GOT3 (cell line): Measurements from ENCODE around the gene VPS35L.

Experiments
- DNase-seq: peaks from one replicate; lab custom pipeline; 2025; ENCODE audit warnings: mixed read lengths; lab: John Stamatoyannopoulos, UW

VPS35L gene

GRCh38 chr16:19694989-19695388, 139.5 kb downstream of the VPS35L start:
- DNase-seq, result no peak

DNA sequence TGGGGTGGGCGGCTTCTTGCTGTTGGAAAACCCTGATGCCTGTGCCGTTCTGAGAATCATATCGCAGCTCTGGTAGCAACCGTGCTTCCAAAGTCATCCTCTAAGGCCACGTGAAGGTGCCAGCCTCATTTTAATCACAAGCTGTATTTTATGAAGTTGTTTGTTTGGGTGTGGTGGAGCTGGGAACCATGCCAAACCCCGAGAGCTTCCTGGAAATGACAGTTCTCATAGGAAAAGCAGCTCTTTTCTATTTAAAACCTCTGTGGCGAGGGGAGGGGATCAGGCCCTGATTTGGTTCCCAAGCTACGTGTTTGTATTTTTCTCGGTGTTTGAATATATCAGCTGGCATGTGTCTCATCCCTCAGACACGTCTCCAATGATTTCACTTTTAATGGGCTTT, 140.8 kb downstream of the VPS35L start:
- no peak for DNase-seq

GRCh38 chr16:19696961-19697360, 141.5 kb downstream of the VPS35L start:
- DNase-seq, result no peak

- no peak for DNase-seq
Observed at GRCh38 chr16:19697756-19698318, 142.3 kb downstream of the VPS35L start.

GRCh38 chr16:19698480-19699465, 143.3 kb downstream of the VPS35L start:
- DNase-seq, result no peak

DNA sequence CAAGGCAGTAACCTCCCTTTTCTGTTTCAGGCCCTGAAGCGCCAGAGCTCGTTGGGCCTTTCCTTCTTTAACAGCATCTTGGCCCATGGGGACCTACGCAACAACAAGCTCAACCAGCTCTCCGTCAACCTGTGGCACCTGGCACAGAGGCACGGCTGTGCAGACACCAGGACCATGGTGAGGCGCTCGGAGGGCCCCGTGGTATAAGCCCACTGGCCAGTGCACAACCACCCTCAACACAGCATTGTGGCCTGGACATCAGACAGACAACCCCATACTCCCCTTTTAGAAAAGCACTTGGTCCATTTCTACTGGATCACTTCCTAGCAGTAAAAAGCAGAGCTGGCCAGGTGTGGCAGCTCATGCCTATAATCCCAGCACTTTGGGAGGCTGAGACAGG, 144.0 kb downstream of the VPS35L start:
- no peak for DNase-seq

GRCh38 chr16:19700319-19700781, 144.8 kb downstream of the VPS35L start:
- no peak for DNase-seq

- DNase-seq, result no peak
Observed at GRCh38 chr16:19701091-19701490, 145.6 kb downstream of the VPS35L start.

DNA sequence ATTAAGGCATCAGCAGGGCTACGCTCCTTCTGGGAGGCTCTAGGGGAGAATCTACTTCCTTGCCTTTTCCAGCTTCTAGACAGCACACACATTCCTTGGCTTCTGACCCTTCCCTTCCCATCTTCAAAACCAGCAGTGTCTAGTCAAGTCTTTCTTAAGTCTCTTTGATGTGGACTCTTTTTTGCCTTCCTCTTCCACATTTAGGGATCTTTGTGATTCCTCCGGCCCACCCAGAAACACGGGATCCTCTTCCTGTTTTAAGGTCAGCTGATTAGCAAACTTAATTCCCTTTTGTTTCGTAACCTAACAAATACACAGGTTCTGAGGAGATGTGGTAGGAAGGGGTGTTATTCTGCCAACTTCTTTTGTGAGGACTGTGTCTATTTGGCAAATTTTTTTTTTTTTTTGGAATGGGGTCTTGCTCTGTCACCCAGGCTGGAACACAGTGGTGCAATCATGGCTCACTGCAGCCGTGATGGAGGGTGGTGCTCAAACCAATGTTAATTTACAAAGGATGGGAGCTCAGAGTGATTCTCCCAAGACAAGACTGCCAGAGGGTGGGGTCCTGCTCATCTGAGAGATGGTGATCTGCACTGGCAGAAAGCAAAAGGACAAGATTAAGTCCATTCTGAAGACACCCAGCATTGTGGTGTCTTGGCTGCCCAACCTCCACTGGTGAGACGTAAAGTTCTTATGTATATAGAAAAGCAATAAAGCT, 147.8 kb downstream of the VPS35L start:
- no peak for DNase-seq

- no peak for DNase-seq
Observed at GRCh38 chr16:19704321-19705145, 149.0 kb downstream of the VPS35L start.

DNA sequence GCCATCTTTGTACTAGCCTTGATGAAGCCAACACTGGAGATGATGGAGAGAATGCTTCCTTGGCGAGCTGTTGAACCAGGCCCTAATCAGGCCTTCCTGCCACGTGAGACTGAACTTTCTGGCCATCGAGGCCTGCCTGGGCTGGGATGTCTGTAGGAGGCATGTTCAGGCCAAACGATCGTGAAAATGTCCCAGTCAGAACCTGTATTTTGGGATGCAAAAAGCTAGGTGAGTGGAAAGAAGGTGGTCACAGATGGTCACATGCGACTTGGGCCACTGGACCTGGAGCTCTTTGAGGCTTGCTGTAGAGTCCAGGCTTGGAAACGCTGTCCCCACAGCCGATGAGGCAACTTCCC, 149.6 kb downstream of the VPS35L start:
- no peak for DNase-seq

GRCh38 chr16:19705843-19706242, 150.3 kb downstream of the VPS35L start:
- DNase-seq, result no peak

GRCh38 chr16:19706846-19707245, 151.3 kb downstream of the VPS35L start:
- no peak for DNase-seq

GRCh38 chr16:19707569-19708295, 152.2 kb downstream of the VPS35L start:
- DNase-seq, result no peak

DNA sequence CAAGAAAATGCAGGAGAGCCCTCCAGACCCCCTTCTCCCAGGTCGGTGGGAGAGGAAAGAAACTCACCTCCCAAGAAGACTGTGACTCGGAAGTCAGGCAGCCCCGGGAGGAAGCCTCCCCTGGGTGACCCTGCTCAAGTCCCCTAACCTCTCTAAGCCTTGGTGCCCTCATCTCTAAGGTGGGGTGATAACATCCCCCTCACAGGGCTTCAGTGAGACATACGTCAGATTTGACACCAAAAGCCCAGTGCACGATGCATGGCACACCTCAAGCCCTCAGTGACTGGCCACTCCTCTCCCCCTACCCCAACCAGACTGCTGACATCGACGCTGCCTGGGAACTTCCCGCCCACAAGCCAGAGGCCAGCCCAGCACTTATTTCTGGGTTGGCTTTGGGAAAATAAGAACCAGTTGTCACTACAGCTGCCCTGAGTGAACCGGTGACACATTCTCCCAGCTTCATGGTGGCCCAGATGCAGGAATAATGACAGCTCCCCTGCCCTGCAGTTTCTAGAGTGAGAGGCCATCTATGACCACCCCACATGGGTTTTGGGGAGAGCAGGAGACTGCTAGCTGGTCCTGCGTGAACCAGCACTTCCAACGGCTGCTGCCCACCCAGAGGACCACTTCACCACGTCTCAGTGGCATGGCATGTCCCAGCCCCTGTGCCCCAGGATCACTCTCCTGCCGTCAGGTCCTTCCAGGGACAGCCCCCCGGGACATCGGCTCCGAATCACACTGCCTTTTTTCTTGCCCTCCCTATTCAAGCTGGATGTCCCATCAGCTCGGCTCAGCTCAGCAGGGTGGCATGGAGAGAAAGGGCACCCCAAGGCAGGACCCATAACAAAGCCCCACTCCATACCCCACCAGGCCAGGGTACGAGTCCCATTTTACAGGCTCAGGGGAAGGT, 153.0 kb downstream of the VPS35L start:
- DNase-seq, result no peak

GRCh38 chr16:19709381-19710136, 154.1 kb downstream of the VPS35L start:
- no peak for DNase-seq

DNA sequence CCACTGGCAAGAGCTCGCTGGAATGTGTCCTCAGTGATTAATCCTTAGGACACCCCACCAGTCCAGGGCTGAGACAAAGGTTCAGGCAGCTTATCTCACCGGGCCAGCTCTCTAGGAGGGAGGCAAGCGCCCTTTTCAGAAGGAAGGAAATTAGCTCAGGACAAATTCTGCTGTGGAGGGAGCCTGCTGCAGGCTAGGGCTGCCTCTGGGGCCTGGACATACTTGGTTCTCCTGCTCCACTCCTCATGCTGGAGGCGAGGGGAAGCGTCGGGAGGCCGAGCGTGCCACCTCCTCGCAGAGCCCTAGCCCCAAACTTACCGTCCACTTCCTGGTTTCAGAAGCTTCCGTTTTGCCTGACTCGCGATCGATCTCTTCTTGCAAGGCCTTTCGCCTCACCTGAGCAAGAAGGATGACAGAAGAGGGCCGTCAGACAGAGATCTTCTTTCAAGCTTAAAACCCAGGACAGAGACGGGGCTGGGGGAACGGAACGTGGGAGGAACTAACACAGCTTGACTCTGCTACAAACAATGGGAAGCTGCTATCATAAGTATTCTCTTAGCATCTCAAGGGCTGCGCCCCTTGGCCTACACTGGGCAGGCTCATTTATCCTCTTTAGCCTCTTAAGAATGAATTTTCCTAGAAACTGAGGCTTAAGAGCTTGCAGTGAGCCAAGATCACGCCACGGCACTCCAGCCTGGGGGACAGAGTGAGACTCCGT, 154.8 kb downstream of the VPS35L start:
- DNase-seq, result no peak

GRCh38 chr16:19710991-19711545, 155.6 kb downstream of the VPS35L start:
- no peak for DNase-seq
